Measurements from ENCODE around the gene B9D2. TPM values are rescaled to one million over a fixed set of nuclear protein-coding genes. Genes with fewer than 3 reads are reported as not detected.

The B9D2 gene
- polyA plus RNA-seq, 1 donor from 2014 or later, result 15.9 TPM

- H3K79me2 ChIP-seq (replicated peaks; ENCODE audit: insufficient read depth, low read length), result peaks cover 7% of the 10 kb centered on the region
- H3K9ac ChIP-seq (ENCODE audit: low read length), result no peak overlapping the region
- no peaks in the 10 kb centered on the region for H3F3A ChIP-seq (ENCODE audit: insufficient read depth, low read length, poor library complexity, severe bottlenecking)
- H3K27me3 ChIP-seq (ENCODE audit: insufficient read depth, low read depth, low read length), result no peaks in the 10 kb centered on the region
- H3K36me3 ChIP-seq (ENCODE audit: insufficient read depth, low read length), result no peaks in the 10 kb centered on the region
- no peak overlapping the region for H3K27ac ChIP-seq (ENCODE audit: low read length)
- no peak overlapping the region for H3K4me3 ChIP-seq (ENCODE audit: low read length)
- no peaks in the 10 kb centered on the region for H3K9me2 ChIP-seq (ENCODE audit: insufficient read depth, low read length)
- TF ChIP-seq EZH2 (IDR thresholded peaks at IDR 0.05; ENCODE audit: borderline replicate concordance, insufficient read depth, low read length, poor library complexity, severe bottlenecking) (no peak), EP300 (conservative IDR thresholded peaks at IDR 0.05; ENCODE audit: poor library complexity, severe bottlenecking) (no peak), RAD21 (conservative IDR thresholded peaks at IDR 0.05) (no peak), MXI1 (conservative IDR thresholded peaks at IDR 0.05; ENCODE audit: poor library complexity, severe bottlenecking) (no peak), SMC3 (conservative IDR thresholded peaks at IDR 0.05; ENCODE audit: poor library complexity) (no peak), TAF1 (IDR thresholded peaks at IDR 0.05; ENCODE audit: low read depth) (no peak), REST (IDR thresholded peaks at IDR 0.05; ENCODE audit: borderline replicate concordance) (no peak), CTCF (IDR thresholded peaks at IDR 0.05; ENCODE audit: poor library complexity, severe bottlenecking) (no peak), POLR2AphosphoS5 (IDR thresholded peaks at IDR 0.05) (no peak)
- no peaks in the 10 kb centered on the region for H4K20me1 ChIP-seq (ENCODE audit: insufficient read depth)
- no peak overlapping the region for H3K4me2 ChIP-seq (ENCODE audit: low read length)
- H3K9me3 ChIP-seq (ENCODE audit: low read length), result no peaks in the 10 kb centered on the region
- no peak overlapping the region for H2AFZ ChIP-seq (ENCODE audit: low read depth, low read length)
Observed at GRCh38 chr19:41403181-41403970, 39.4 kb upstream of the B9D2 start.

- H4K20me1 ChIP-seq (ENCODE audit: insufficient read depth), result no peaks in the 10 kb centered on the region
- no peak overlapping the region for H3K27ac ChIP-seq (ENCODE audit: low read length)
- H3K9me3 ChIP-seq (ENCODE audit: low read length), result no peaks in the 10 kb centered on the region
- no peak overlapping the region for H2AFZ ChIP-seq (ENCODE audit: low read depth, low read length)
- H3K4me3 ChIP-seq (ENCODE audit: low read length), result no peak overlapping the region
- no peaks in the 10 kb centered on the region for H3K9me2 ChIP-seq (ENCODE audit: insufficient read depth, low read length)
- H3K4me2 ChIP-seq (ENCODE audit: low read length), result no peak overlapping the region
- TF ChIP-seq CTCF (IDR thresholded peaks at IDR 0.05; ENCODE audit: poor library complexity, severe bottlenecking) (no peak), TAF1 (IDR thresholded peaks at IDR 0.05; ENCODE audit: low read depth) (no peak), MXI1 (conservative IDR thresholded peaks at IDR 0.05; ENCODE audit: poor library complexity, severe bottlenecking) (no peak), EP300 (conservative IDR thresholded peaks at IDR 0.05; ENCODE audit: poor library complexity, severe bottlenecking) (no peak), POLR2AphosphoS5 (IDR thresholded peaks at IDR 0.05) (no peak), REST (IDR thresholded peaks at IDR 0.05; ENCODE audit: borderline replicate concordance) (no peak), RAD21 (conservative IDR thresholded peaks at IDR 0.05) (no peak), SMC3 (conservative IDR thresholded peaks at IDR 0.05; ENCODE audit: poor library complexity) (no peak), EZH2 (IDR thresholded peaks at IDR 0.05; ENCODE audit: borderline replicate concordance, insufficient read depth, low read length, poor library complexity, severe bottlenecking) (no peak)
- no peaks in the 10 kb centered on the region for H3K27me3 ChIP-seq (ENCODE audit: insufficient read depth, low read depth, low read length)
- H3K79me2 ChIP-seq (replicated peaks; ENCODE audit: insufficient read depth, low read length), result peaks cover 15% of the 10 kb centered on the region
- H3K36me3 ChIP-seq (ENCODE audit: insufficient read depth, low read length), result no peaks in the 10 kb centered on the region
- H3K9ac ChIP-seq (ENCODE audit: low read length), result no peak overlapping the region
- H3F3A ChIP-seq (ENCODE audit: insufficient read depth, low read length, poor library complexity, severe bottlenecking), result no peaks in the 10 kb centered on the region
Observed at GRCh38 chr19:41402010-41402409, 38.1 kb upstream of the B9D2 start.
